Neural progenitor cell (in vitro differentiated cells): ENCODE data around the gene PRDX1.

Experiments used
- CTCF ChIP-seq: fragments of 200-600 bp; sonication (generic); IDR thresholded peaks from 2 replicates; pipeline ENCODE4 v1.5.1; 2017; ENCODE audit warnings: antibody characterized with exemption, mild to moderate bottlenecking
- EZH2 ChIP-seq: fragments of 200-600 bp; sonication (generic); IDR thresholded peaks from 2 replicates; pipeline ENCODE4 v1.6.1; 2017; ENCODE audit warnings: antibody characterized with exemption, mild to moderate bottlenecking, moderate library complexity

GRCh38 chr1:45485949-45486348 is 35.7 kb downstream of the PRDX1 start:
- TF ChIP-seq CTCF (no peak), EZH2 (no peak)
